GM18499 (cell line): ENCODE measurements around the gene MUC3A.
"Not testable (repeated sequence)": the region's sequence is repeated elsewhere in the genome, so short reads cannot be mapped to it uniquely, and the experiment has no call there.

ENCODE experiments used
- ATAC-seq: cut with Tn5 transposase; IDR thresholded peaks from one replicate; pipeline ENCODE4 v1.9.1; 2021; ENCODE audit warnings: moderate number of reproducible peaks; ENCODE audit not compliant: insufficient read depth, unreplicated experiment

The MUC3A gene

DNA sequence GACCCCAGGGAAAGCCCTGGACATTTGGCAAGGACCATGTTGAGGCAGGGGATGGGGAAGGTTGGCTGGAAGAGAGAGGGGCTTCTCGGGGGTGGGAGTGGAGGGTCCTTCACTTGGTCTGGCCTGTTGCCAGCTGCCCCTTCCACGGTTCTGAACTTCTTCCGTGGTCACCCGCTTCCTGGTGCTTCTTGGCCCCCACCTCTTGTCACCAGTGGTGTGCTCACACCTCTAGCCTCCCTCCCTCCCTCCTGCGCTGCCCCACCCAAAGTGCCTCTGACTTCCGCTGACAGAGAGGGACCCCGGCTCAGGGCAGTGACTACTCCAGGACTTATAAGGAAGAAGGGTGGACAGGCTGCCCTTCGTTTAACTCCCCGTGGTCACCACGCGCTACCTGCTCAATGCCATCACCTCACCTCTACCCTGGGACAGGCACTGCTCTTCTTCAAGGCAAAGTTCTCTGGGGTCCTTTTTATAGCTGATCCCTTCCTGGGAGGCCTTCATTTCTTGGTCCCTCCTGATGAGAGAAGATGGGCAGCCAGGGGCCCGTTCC is 19.8 kb downstream of the MUC3A start, which contains the start of gene MUC12:
TSS of gene MUC12 (plus strand) at position 500 of the 550 bp plus-strand sequence. CDS start 58 bp downstream, outside the sequence.
- no peak for ATAC-seq

DNA sequence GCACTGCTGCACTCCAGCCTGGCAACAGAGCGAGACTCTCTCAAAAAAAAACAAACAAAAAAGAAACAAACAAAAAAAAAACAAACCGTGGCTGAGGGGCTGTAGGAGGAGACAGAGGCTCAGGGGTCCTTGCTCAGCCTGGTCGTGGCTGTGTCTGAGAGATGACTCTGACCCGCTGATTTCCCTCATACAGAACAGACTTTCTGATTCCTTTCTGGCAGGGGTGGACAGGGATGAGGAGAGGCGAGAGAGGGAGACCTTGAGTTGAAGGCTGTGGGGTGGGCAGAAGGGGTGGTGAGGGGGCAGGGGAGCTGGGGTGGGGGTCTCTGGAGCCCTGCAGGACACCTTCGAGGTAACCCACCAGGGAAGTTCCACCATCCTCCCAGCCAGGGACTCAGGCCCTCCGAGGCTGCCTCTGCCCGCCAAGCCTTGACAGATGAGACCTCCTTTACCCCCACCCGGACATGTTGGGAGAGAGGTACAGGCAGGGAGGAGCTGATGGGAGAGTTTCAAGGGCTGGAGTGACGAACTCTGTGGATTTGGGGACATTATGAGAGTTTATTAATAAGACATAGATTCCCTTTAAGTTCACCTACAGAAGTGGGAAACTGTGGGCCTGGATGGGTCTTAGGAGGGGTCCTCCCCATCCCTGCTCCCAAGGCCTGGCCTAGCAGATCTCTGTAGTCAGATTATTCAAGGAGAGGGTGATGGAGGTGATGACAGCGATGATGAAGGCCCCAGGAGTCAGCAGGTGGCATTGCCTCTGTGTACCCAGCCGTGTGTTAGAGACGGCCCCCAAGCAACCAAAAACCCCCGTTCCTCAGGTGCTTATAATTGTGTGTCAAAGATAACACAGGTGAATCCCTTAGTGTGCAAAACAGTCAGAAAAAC is 22.0 kb downstream of the MUC3A start:
- ATAC-seq = no peak

DNA sequence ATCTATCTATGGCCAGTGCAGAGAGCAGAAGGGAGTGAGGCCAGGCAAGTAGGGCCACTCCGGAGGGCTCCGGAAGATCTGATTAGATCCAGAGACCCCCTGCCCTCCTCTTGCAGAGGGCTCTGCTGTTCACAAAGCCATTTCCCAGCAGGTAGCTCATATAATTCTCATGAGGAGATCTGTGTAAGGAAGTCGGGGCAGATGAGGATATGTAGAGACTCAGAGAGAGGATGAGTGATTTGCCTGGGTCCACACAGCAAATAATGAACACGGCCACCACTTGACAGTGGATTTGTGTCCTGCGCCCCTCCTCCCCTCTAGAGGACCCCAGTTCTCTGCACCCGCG is 22.6 kb downstream of the MUC3A start:
- no peak for ATAC-seq

DNA sequence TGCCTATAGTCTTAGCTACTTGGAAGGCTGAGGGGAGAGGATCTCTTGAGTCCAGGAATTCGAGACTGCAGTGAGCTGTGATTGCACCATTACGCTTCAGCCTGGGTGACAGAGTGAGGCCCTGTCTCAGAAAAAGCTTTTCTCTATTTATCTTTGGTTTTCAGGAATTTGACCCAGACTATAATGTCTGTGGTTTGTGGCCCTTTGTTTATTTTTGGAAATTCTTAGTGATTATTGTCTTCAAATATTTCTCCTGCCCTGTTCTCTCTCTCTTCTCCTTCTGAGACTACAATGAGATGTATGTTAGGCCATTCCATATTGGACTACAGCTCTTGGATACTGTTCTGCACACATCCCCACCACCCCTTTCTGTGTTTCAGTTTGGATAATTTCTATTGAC is 24.7 kb downstream of the MUC3A start:
- no peak for ATAC-seq

DNA sequence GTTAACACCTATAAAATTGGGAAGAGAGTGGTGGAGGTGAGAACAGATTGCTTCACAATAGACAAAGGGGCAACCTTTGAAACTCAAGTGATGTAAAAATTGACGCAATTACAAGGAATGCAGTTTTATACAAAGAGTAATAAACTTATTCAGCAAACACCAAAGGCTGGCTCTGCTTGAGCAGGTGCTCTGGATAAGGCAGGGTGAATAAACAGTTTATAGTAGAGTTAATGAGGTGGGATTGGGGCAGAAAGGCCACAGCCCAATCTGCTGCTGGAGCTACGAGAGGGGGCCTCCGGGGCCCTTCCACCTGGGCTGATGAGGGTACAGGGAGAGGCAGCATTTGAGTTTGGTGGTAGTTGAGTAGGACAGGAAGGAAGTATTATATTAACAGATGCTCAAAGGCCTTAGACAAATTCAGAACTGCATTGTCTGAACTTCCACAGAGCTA is 26.1 kb downstream of the MUC3A start:
- ATAC-seq = no peak

DNA sequence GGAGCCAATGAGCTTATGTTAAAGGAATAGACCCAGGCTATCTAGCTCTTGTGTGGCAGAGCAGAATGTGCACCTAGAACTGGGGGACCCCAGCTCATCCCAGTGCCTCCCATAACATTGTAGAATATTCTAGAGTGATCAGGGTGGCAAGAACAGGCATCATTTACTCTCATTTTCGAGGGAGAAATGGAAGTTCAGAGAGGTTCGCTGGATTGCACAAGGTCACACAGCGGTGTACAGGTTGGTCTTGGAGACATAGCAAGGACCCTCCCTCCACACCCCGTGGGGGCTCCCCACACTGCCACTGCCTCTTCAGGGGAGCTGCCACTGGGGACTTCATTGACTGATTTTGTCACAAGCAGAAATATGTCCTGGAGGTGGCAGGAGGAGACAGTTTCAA is 29.0 kb downstream of the MUC3A start:
- ATAC-seq = no peak

DNA sequence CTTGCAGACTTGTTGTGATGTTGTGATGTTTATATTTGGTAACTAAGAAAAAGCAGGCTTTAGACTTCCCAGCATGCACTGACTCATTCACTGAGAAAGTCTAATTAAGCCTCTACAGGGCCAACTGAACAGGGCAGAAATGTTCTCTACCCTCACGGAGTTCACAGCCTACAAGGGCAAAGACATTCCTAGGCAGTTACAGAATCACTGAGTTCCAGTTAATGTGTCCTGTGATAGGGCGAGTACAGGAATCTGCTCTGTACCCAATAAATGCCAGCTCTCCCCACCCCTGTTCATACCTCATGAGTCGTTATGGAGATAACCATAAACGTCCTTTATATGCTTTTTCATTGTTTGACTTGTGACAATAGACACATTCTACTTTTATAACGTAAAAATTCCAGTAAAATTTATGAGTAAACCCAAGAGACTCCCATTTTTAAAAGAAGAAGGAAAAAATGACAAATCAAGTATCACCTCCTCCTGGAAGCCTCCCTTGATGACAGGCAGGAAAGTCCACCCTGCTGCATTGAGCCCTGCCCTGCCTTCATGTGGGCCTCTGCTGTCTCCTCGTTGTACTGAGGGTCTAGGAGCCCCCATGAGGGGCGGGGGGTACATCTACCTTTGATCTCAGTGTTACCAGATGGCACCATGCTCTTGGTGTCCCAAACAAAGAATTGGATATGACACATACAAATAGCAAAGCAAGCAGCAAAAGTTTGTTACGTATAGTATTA is 34.3 kb downstream of the MUC3A start:
- ATAC-seq = no peak

DNA sequence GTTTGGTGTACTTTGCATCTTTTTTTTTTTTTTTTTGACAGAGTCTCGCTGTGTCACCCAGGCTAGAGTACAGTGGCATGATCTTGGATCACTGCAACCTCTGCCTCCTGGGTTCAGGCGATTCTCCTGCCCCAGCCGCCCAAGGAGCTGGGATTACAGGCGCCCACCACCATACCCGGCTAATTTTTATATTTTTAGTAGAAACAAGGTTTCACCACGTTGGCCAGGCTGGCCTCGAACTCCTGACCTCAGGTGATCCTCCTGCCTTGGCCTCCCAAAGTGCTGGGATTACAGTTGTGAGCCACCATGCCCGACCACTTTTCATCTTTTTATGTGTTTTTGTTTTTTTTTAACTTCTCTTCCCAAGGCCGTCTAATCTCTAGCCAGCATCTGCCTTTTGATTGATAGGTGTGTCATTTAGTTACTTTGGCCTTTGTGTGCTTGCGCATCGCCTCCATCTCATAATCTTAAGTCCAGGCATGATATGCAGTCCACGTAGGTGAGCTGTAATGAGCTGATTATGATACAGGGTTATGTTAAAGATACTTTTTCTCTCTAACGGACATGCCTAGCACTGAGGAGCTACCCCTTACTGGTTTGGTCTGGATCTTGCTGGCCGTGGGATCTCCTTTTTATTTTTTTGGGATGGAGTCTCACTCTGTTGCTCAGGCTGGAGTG is 35.0 kb downstream of the MUC3A start:
- ATAC-seq = not testable (repeated sequence)

DNA sequence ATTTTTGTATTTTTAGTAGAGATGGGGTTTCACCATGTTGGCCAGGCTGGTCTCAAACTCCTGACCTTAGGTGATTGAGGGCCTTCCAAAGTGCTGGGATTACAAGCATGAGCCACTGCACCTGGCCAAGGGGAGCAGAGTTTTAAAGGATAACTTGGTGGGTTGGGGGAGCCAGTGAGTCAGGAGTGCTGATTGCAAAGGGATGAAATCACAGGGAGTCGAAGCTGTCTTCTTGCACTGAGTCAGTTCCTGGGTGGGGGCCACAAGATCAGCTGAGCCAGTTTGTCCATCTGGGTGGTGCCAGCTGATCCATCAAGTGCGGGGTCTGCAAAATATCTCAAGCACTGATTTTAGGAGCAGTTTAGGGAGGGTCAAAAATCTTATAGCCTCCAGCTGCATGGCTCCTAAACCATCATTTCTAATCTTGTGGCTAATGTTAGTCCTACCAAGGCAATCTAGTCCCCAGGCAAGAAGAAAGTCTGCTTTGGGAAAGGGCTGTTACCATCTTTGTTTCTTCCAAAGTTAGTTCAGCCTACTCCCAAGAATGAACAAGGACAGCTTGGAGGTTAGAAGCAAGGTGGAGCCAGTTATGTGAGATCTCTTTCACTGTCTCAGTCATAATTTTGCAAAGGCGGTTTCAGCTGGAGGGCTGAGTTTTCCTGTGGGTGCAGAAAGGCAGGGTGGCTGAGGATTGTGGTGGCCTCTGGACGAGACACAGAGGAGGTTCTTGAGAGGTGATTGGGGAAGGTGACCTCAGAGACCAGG is 35.9 kb downstream of the MUC3A start:
- not testable (repeated sequence) for ATAC-seq

DNA sequence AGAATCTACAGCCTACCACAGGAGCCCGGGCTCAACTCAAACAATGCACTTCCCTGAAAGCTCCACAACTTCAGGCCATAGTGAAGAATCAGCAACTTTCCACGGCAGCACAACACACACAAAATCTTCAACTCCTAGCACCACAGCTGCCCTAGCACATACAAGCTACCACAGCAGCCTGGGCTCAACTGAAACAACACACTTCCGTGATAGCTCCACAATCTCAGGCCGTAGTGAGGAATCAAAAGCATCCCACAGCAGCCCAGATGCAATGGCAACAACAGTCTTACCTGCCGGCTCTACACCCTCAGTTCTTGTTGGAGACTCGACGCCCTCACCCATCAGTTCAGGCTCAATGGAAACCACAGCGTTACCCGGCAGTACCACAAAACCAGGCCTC is 42.3 kb downstream of the MUC3A start:
- ATAC-seq = no peak

DNA sequence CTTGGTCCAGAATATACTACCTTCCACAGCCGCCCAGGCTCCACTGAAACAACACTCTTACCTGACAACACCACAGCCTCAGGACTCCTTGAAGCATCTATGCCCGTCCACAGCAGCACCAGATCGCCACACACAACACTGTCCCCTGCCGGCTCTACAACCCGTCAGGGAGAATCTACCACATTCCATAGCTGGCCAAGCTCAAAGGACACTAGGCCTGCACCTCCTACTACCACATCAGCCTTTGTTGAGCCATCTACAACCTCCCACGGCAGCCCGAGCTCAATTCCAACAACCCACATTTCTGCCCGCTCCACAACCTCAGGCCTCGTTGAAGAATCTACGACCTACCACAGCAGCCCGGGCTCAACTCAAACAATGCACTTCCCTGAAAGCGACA is 42.9 kb downstream of the MUC3A start:
- ATAC-seq = not testable (repeated sequence)

DNA sequence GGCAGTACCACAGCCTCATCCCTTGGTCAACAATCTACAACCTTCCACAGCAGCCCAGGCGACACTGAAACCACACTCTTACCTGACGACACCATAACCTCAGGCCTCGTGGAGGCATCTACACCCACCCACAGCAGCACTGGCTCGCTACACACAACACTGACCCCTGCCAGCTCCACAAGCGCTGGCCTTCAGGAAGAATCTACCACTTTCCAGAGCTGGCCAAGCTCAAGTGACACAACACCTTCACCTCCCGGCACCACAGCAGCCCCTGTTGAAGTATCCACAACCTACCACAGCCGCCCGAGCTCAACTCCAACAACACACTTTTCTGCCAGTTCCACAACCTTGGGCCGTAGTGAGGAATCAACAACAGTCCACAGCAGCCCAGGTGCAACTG is 45.3 kb downstream of the MUC3A start:
- ATAC-seq = not testable (repeated sequence)

DNA sequence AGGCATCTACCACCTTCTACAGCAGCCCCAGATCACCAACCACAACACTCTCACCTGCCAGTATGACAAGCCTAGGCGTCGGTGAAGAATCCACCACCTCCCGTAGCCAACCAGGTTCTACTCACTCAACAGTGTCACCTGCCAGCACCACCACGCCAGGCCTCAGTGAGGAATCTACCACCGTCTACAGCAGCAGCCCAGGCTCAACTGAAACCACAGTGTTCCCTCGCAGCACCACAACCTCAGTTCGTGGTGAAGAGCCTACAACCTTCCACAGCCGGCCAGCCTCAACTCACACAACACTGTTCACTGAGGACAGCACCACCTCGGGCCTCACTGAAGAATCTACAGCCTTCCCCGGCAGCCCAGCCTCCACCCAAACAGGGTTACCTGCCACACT is 49.2 kb downstream of the MUC3A start:
- ATAC-seq = not testable (repeated sequence)

DNA sequence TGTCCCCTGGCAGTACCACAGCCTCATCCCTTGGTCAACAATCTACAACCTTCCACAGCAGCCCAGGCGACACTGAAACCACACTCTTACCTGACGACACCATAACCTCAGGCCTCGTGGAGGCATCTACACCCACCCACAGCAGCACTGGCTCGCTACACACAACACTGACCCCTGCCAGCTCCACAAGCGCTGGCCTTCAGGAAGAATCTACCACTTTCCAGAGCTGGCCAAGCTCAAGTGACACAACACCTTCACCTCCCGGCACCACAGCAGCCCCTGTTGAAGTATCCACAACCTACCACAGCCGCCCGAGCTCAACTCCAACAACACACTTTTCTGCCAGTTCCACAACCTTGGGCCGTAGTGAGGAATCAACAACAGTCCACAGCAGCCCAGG is 50.0 kb downstream of the MUC3A start:
- ATAC-seq = not testable (repeated sequence)

DNA sequence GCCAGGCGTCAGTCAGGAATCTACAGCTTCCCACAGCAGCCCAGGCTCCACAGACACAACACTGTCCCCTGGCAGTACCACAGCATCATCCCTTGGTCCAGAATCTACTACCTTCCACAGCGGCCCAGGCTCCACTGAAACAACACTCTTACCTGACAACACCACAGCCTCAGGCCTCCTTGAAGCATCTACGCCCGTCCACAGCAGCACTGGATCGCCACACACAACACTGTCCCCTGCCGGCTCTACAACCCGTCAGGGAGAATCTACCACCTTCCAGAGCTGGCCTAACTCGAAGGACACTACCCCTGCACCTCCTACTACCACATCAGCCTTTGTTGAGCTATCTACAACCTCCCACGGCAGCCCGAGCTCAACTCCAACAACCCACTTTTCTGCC is 50.7 kb downstream of the MUC3A start:
- not testable (repeated sequence) for ATAC-seq

DNA sequence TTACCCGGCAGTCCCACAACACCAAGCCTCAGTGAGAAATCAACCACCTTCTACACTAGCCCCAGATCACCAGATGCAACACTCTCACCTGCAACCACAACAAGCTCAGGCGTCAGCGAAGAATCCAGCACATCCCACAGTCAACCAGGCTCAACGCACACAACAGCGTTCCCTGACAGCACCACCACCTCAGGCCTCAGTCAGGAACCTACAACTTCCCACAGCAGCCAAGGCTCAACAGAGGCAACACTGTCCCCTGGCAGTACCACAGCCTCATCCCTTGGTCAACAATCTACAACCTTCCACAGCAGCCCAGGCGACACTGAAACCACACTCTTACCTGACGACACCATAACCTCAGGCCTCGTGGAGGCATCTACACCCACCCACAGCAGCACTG is 53.0 kb downstream of the MUC3A start:
- ATAC-seq = not testable (repeated sequence)

DNA sequence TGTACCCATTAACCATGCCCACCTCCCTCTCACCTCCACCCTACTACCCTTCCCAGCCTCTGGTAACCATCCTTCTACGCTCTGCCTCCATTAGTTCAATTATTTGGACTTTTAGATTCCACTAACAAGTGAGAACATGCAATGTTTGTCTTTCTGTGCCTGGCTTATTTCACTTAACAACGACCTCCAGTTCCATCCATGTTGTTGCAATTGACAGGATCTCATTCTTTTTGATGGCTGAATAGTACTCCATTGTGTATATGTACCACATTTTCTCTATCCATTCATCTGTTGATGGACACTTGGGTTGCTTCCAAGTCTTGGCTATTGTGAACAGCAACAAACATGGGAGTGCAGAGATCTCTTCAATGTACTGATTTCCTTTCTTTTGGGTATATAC is 58.0 kb downstream of the MUC3A start:
- not testable (repeated sequence) for ATAC-seq

DNA sequence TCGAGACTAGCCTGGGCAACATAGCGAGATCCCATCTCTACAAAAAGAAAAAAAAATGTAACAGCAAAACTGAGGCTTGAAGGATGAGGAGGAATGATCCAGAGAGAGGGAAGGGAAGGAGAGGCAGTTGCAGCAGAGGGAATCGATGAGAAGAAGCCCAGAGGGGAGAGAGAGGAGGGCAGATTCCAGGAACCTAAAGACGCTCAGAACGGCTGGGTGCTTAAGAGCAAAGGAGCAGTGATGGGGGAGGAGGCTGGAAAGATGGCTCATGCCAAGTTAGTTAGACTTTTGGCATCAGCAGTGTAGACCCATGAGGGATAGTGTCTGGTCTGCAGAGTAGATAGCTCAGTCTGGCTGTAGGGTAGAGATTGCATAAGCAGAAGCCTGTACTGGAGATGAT is 60.3 kb downstream of the MUC3A start:
- ATAC-seq = no peak

DNA sequence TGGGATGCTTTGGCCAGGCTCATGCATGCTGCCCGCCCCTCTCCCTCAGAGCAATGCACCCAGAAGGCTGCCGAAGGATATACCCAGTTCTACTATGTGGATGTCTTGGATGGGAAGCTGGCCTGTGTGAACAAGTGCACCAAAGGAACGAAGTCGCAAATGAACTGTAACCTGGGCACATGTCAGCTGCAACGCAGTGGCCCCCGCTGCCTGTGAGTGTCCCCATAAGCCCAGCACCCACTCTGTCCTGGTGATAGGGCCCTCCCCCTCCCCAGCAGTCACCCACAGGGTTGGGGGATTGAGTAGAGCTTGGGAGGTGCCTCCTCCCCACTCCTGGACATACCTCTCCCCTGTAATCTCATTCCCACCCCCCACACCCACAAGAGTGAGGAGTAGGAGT is 63.6 kb downstream of the MUC3A start:
- no peak for ATAC-seq

DNA sequence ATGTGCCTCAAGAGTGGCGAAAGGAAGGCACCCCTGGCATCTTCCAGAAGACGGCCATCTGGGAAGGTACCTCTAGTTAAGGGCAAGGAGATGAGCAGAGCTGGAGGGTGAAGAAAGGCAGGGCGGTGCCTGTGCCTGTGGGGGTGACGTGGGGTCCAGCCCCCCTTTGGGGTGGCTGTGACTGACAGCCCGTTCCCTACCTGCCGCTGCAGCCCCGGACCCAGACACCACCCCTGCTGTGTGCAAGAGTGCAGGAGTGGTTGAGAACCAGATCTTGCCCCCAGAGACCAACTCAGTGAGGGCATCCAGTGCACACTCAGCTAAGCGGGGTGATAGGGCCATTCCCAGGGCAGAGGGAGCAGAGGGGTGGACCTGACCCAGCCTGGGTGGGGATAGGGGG is 66.3 kb downstream of the MUC3A start:
- no peak for ATAC-seq
